Measurements from ENCODE around the gene ZNF669.

- TF ChIP-seq POLR2A (IDR thresholded peaks at IDR 0.05; ENCODE audit: low read depth, low read length) (no peak), POLR2AphosphoS5 (IDR thresholded peaks at IDR 0.05; ENCODE audit: low read depth, low read length) (no peak), TAF1 (IDR thresholded peaks at IDR 0.05; ENCODE audit: low read depth, low read length) (no peak), PAX5 (IDR thresholded peaks at IDR 0.05; ENCODE audit: insufficient read depth, low read length, severe bottlenecking) (no peak), SPI1 (IDR thresholded peaks at IDR 0.05; ENCODE audit: low read depth, low read length) (no peak)
These were observed 16.9 kb downstream of the ZNF669 start for GRCh38 chr1:247087256-247087655.
